Endothelial cell (in vitro differentiated cells): Measurements from ENCODE around the gene REPIN1. TPM values are rescaled to one million over a fixed set of nuclear protein-coding genes. Genes with fewer than 3 reads are reported as not detected.

ENCODE experiments used
- DNase-seq: peaks from one replicate; pipeline ENCODE4 v3.0.0; 2021; ENCODE audit warnings: low spot score
- H3K27ac Mint-ChIP-seq: one replicate; pipeline ENCODE4 v1.8.0; 2021; ENCODE audit warnings: mixed read lengths, inconsistent platforms; ENCODE audit not compliant: unreplicated experiment
- H3K27me3 Mint-ChIP-seq: one replicate; pipeline ENCODE4 v1.8.0; 2021; ENCODE audit warnings: mild to moderate bottlenecking, moderate library complexity, mixed read lengths, inconsistent platforms; ENCODE audit not compliant: unreplicated experiment
- H3K36me3 Mint-ChIP-seq: one replicate; pipeline ENCODE4 v1.8.0; 2021; ENCODE audit warnings: mild to moderate bottlenecking, low read depth, mixed read lengths, inconsistent platforms; ENCODE audit not compliant: unreplicated experiment
- H3K4me1 Mint-ChIP-seq: one replicate; pipeline ENCODE4 v1.8.0; 2021; ENCODE audit warnings: mild to moderate bottlenecking, mixed read lengths, inconsistent platforms; ENCODE audit not compliant: unreplicated experiment
- H3K4me3 Mint-ChIP-seq: one replicate; pipeline ENCODE4 v1.8.0; 2021; ENCODE audit warnings: mild to moderate bottlenecking, mixed read lengths, inconsistent platforms; ENCODE audit not compliant: unreplicated experiment
- H3K9me3 Mint-ChIP-seq: one replicate; pipeline ENCODE4 v1.8.0; 2021; ENCODE audit warnings: mixed read lengths, inconsistent platforms; ENCODE audit not compliant: unreplicated experiment
- total RNA-seq: library from RNA; stranded (reverse); fragmentation: NEBNext Ultra II Directional; extraction: Animal tissue kit (Norgen Biotek cat#: 25700); gene quantifications from one replicate; pipeline ENCODE4 v1.2.1, GENCODE V29; 2021; ENCODE audit not compliant: unreplicated experiment
- TF ChIP-seq, protein P1 (sequence below): fragments of 200-600 bp; sonication (generic); IDR thresholded peaks from one replicate; pipeline ENCODE4 v1.5.0; 2021; ENCODE audit warnings: antibody characterized with exemption; ENCODE audit not compliant: unreplicated experiment

REPIN1 gene
- total RNA-seq, 1 donor from 2014 or later = 138 TPM

DNA sequence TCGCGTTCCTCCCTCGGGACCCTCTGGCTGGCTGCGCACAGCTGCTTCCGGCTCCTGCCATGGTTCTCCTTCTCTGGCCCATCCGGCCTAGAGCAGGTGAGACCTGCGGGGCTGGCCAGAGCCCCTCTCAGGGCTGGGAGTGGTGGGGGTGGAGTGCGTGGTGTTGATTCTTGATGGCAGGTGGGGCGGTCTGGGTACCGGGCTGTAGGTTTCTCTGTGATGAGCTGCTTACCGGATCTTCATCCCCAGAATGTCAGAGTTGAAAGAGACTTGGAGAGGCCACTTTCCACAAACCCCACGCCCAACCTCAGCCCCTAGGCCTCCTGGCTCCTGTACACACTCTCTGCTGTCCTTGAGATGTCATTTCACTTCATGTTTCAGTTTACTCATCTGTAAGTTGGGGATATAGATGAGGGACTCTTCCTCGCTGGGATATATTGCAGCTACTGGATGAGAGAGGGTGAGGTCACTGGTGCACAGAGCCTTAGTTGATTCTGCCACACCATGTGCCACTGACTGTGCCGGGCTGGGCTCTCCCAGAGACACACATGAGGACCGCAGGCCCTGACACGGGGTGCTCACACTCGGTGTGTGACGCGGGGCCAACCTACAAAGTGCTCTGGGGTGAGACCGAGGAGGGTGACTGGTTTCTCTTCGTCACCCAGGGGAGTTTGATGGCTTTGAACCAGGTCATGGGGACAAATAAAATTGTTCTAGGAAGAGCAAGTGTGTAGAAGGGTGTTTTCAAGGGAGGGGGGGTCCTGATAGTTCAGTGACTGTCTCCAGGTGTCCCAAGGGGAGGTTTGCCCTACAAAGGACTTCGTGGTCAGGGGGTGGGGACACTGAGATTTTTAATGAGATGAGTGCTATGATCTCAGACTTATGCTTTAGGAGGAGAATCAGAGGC lies 40.0 kb downstream of the REPIN1 start:
- Mint-ChIP-seq H3K27ac (peak overlapping the region; percentile 24), H3K36me3 (peaks cover 30% of the 10 kb centered on the region), H3K4me3 (peak overlapping the region; percentile 60), H3K4me1 (peaks cover 37% of the 10 kb centered on the region), H3K27me3 (peaks cover 21% of the 10 kb centered on the region), H3K9me3 (no peaks in the 10 kb centered on the region)
- no peak for DNase-seq
- TF ChIP-seq, protein P1, sequence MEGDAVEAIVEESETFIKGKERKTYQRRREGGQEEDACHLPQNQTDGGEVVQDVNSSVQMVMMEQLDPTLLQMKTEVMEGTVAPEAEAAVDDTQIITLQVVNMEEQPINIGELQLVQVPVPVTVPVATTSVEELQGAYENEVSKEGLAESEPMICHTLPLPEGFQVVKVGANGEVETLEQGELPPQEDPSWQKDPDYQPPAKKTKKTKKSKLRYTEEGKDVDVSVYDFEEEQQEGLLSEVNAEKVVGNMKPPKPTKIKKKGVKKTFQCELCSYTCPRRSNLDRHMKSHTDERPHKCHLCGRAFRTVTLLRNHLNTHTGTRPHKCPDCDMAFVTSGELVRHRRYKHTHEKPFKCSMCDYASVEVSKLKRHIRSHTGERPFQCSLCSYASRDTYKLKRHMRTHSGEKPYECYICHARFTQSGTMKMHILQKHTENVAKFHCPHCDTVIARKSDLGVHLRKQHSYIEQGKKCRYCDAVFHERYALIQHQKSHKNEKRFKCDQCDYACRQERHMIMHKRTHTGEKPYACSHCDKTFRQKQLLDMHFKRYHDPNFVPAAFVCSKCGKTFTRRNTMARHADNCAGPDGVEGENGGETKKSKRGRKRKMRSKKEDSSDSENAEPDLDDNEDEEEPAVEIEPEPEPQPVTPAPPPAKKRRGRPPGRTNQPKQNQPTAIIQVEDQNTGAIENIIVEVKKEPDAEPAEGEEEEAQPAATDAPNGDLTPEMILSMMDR = no peak

DNA sequence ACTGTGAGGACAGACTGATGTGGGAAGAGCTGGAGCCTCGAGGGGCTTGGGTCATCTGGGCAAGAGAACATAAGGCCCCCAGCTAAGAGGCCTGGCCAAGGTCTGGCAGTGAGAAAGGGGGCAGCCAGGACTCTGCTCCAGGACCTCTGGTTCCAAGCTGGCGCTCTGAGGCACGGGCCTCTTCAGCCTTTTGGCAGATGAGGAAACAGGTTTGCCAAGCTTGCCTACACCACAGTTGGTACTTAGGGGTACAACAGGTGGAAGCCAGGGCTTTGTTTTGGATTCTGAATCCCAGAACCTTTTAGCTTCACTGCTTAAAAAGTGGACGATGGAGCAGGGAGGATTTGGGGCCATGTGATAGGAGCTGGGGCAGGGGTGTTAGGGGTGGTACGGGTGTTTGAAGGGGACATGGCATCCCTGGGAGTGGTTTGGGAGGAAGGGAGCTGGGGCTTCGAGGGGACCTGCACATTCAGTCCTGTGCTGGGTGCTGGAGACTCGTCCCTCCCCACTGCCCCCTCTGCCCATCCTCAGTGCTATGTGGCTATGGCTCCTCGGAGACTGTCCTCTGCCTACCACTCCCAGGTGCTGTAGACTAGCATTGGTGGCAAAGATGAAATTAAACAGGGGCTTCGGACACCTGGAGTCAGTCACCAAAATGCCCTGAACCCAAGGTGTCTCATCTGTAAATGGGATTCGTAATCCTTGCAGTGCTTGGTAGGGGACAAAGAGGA lies 40.8 kb downstream of the REPIN1 start:
- Mint-ChIP-seq H3K4me1 (peaks cover 30% of the 10 kb centered on the region), H3K36me3 (peaks cover 30% of the 10 kb centered on the region), H3K27me3 (peaks cover 22% of the 10 kb centered on the region), H3K4me3 (peak overlapping the region; percentile 60), H3K27ac (no peak overlapping the region), H3K9me3 (no peaks in the 10 kb centered on the region)
- DNase-seq = no peak
- TF ChIP-seq, protein P1 = no peak

DNA sequence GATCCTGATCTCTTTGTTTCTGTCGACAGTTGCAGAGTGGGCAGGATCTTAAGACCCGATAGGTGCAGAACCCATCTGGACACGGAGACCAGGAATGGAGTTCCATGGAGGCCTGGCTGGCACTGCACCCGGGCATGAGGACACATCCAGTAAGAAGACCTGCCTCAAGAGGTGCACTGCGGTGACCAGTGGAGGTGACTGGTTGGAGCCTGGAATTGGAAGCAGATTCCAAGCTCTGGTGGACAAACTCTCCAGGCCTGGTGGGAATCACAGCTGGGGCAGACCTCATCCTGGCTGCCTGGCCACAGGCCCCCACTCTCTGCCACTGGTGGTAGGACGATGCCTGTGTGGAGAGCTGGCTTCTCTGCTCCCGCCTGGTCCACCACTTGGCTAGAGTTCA lies 41.5 kb downstream of the REPIN1 start:
- peaks cover 27% of the 10 kb centered on the region for H3K4me1 Mint-ChIP-seq
- H3K27me3 Mint-ChIP-seq = peaks cover 26% of the 10 kb centered on the region
- no peak overlapping the region for H3K27ac Mint-ChIP-seq
- DNase-seq = no peak
- TF ChIP-seq, protein P1 = no peak
- no peak overlapping the region for H3K4me3 Mint-ChIP-seq
- H3K36me3 Mint-ChIP-seq = peaks cover 30% of the 10 kb centered on the region
- no peaks in the 10 kb centered on the region for H3K9me3 Mint-ChIP-seq

DNA sequence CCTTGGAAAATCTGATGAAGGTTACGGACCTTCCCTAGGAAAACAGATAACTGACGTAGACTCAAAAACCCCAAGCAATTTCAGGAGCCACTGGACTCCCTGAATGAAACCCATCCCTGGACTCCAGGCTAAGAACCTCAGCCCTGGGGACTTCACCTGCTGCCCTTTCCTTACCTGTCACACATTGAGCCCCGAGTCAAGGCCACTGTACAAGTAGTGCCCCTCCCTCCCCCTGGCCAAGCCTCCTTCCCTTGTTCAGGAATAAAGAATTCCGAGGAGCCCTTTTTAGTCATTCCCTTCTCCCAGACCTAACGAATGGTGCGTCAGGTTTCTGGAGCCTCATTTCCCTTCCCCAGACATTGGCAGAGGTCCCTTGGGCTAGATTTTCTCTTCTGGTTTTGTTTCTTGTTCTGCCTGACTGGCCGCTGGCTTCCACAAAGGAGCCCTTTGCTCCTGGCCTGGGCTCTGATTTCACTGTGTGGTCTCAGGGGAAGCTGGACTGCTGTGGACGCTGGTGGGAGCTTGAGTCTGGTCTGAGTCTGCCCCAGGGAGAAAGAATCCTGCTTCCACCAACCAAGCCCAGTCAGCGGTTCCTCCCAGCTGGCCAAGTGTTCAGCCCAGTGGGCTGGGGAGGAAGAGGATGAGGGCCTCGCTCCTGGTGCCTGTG lies 42.2 kb downstream of the REPIN1 start:
- no peaks in the 10 kb centered on the region for H3K9me3 Mint-ChIP-seq
- peaks cover 30% of the 10 kb centered on the region for H3K36me3 Mint-ChIP-seq
- TF ChIP-seq, protein P1 = no peak
- no peak overlapping the region for H3K27ac Mint-ChIP-seq
- peaks cover 24% of the 10 kb centered on the region for H3K4me1 Mint-ChIP-seq
- no peak overlapping the region for H3K4me3 Mint-ChIP-seq
- DNase-seq = no peak
- H3K27me3 Mint-ChIP-seq = peaks cover 26% of the 10 kb centered on the region
